CD4-positive, alpha-beta T cell treated with Interleukin-2 at 100 ng/mL for 4 hours (primary cell): ENCODE measurements around the gene RSPO3.

Experiments
- DNase-seq: peaks from one replicate; pipeline ENCODE4 v3.0.0-alpha.2; 2020; ENCODE audit warnings: low spot score

Gene RSPO3

GRCh38 chr6:127114214-127114760 is 4.2 kb upstream of the RSPO3 start:
- no peak for DNase-seq

GRCh38 chr6:127115084-127115655 is 3.3 kb upstream of the RSPO3 start:
- no peak for DNase-seq

GRCh38 chr6:127115746-127116145 is 2.7 kb upstream of the RSPO3 start:
- DNase-seq = no peak

GRCh38 chr6:127117979-127118297 is 533 bp upstream of the RSPO3 start:
- DNase-seq = no peak

DNA sequence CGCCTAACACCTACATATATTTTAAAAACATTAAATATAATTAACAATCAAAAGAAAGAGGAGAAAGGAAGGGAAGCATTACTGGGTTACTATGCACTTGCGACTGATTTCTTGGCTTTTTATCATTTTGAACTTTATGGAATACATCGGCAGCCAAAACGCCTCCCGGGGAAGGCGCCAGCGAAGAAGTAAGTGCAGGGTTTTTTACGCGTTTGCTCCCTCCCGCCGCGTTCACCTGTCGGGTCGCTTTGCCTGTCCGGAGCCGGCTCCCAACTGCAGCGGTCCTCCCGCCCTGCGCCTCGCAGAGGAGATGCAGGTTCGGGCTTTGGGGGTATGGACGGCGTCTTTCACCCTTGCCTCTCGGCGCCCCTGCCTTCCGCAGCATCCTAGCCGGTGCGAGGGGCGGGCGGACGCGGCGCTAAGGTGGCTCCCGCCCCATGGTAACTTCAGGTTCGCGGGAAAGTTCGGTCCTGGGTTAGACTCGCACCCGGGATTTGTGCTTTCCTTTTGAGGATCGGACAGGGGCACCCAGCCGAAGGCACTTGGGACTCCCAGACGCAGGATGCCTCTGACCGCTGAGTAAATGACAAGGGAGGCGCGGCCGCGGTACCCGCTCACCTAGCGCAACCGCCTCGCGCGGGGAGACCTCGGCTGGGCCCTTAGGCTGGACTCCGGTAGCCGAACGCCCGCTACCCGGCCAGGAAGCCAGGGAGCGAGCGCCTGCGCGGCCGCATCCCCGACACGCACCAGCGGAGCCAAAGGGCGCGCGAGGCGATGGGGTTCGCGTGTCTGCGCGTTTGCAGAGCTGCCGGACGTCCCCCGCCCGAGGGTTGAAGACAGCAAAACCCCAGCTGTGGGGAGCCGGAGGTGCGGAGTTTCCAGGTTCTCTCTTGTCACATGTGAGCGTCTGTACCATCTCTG is 891 bp downstream of the RSPO3 start:
- DNase-seq = no peak

DNA sequence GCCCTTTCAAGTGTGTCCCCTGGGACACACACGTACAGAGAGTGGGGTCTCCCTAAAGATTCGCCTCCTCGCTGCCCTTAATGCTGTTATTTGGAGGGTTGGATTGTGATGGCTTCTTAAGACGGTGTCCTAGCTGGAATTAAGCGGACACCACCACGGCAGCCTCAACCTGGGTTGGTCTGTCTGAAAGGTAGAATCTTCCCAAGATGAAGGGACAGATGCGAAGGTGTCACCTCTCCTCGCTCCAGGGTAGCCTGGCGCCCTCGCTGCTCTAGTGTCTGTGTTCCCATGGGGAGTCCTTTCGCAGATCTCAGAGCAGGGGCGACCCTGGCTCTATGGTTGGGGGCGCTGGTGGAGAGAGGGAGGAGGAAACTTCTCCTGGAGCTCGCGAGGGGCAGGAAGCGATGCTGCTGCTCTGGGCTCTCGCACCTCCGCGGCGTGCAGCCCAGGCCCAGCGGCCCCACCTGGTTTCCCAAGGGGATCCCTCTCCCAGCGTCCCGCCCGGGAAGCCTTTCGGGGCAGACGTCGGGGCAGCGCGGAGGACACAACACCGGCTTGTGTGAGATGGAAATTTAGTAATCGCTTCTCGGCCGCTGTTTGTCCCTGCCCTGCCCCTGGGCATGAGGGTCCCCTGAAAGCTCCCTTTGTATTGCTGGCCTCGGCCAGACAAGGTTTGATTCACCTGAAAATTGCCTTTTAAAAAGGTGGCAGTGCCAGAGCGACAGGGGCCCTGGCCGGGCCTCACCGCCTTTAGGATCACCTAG is 1.7 kb downstream of the RSPO3 start:
- DNase-seq = no peak

DNA sequence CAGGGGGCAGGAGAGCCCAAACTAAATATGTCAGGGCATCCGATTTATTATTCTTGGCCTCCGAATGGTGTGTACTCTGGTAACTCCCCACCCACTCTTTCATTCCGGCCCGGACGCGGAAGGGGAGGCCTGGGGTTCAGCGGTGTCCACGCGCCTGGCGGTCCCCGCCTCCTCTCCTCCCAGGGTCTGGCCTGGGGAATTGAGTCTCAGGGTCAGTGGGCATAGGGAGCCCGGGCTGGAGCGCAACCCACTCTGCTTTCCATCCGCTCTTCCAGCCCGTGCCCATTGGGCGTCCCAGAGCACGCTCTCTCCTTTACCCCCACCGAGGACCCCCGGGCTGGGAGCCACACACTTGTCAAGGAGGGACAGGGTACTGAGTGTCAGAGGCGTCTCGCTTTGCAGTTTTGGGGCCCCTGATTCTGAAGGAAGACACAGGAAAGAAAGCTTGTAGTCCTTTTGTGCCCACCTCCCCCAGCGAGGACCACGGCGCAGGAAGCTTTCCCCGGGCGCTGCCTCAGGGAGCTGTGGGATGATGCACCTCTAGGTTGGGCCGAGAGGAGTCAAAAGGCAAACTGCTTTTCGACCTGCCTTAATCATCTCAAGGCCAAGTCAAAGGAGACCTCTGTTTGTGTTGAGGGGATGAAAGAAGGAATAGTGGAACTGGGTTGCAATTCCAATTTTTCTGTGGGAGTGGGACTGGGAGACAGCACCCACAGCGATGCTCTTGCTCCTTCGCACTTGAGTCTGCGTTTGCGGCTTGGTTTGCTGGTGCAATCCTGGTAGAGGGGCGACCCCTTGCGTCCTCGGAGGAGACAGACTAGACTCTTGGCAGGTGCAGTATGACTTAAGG is 2.5 kb downstream of the RSPO3 start:
- peak; percentile 33 for DNase-seq

DNA sequence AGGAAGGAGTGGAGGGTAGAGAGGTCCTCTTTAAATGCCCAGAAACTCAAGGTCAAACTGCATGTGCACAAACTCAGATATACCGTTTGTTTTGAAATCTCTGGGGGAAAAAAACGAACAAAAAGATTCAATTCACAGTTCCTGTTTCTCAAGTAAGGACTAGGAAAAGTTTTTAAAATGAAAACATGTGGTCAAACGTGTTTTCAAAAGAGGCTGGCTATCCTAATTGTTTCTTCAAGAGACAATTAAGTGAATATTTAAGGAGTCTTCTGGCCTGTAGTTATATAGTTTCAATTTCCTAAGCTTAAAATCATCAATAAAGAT is 3.1 kb downstream of the RSPO3 start:
- DNase-seq = no peak

- no peak for DNase-seq
Observed at GRCh38 chr6:127124172-127124571, 5.7 kb downstream of the RSPO3 start.

GRCh38 chr6:127124680-127125079 is 6.2 kb downstream of the RSPO3 start:
- DNase-seq = no peak

DNA sequence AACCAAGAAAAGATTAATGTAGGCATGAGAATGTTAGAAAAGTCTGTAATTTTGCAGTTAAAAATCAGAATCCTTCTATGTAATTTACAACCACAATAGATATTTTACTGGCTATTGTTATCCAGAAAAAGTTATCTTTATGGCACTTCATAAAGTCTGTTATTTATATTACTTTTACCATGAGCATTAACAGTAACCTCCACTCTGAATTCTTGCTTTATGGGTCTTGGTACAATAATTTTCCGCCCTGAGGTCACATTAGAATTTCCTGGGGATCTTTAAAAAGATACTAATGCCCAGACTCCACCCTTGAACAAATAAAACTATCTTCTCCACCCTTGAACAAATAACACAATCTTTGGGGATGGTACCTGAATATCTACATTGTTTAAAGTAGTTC is 9.6 kb downstream of the RSPO3 start:
- no peak for DNase-seq

DNA sequence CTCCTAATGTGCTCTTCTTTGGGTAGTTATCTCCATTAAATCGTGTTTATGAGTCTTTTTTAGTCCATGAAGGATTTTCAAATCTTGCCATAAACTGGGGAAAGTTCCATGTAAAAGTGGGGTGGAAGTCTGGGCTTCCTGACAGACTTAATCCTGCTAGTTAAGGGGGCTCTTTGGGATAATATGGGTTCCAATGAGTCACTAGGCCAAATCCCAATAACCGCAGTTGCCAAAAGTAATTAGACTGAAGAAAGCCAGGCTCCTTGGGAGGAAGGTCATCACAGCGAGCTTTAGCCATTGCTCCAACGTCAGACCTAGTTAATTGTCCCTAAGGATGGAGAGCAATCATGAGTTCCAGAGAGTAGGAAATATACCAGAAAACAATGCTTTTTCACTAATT is 10.8 kb downstream of the RSPO3 start:
- no peak for DNase-seq

DNA sequence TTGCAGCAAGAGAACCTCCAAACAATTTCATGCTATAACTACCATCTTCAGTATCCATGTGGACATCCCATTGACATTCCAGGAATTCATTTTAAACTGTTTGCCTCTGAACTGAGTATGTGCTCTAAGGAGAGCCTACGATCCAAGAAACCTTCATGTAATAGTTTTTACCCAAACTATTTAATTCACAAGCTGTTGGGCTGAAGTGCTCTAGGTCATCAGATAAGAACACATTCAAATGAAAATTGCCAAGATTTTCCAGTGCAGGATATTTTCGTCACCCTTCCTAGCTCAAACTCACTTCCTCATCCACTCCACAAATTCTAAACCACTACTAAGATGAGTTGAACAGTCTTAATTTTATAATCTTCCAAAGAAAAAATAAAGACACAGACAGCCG is 12.8 kb downstream of the RSPO3 start:
- no peak for DNase-seq

GRCh38 chr6:127131772-127132376 is 13.4 kb downstream of the RSPO3 start:
- DNase-seq = no peak

GRCh38 chr6:127134136-127134535 is 15.7 kb downstream of the RSPO3 start:
- no peak for DNase-seq

DNA sequence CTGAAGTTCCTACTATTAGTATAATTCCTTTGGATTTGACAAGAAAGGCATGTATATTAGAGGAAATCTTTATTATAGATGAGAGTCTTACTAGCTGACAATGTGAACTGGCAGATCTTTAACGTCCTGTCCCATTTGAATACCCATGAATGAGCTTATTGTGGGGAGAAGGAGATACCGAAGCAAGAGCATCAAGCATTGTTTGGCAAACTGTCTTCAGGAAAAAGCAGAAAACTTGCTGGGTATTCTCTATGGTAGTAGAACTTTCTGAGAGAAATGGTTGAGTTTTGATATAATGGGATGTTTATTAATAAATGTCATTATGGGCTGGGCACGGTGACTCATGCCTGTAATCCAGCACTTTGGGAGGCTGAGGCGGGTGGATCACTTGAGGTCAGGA is 18.3 kb downstream of the RSPO3 start:
- no peak for DNase-seq

- no peak for DNase-seq
Observed at GRCh38 chr6:127146932-127147331, 28.5 kb downstream of the RSPO3 start.

GRCh38 chr6:127147534-127147933 is 29.1 kb downstream of the RSPO3 start:
- no peak for DNase-seq

DNA sequence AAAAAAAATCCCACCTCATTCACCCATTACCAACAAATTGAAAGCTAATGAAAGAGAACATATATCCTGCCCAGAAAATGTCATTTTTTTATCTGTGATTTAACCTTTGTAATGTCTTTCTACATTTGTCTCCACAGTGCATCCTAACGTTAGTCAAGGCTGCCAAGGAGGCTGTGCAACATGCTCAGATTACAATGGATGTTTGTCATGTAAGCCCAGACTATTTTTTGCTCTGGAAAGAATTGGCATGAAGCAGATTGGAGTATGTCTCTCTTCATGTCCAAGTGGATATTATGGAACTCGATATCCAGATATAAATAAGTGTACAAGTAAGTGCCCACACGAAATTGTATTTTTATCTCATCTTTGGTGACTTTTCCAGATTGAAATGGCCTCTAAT is 30.0 kb downstream of the RSPO3 start:
- no peak for DNase-seq

DNA sequence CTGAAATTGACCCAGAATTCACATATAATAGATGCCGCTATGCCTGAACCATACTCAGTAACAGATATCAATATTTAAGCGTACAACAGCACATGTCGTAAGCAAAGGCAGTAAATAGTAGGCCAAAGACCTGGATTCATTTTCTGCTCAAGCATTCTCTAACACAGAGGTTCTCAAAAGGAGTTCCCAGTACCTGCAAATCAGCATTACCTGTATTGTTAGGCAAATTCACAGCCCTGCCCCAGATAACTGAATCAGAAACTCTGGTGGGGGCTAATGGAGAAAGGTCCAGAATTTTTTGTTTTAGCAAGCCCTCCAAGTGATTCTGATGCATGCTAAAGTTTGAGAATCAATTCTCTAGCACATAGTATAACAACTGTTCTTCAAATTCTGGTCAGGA is 36.0 kb downstream of the RSPO3 start:
- no peak for DNase-seq

GRCh38 chr6:127160484-127160883 is 42.0 kb downstream of the RSPO3 start:
- DNase-seq = no peak

- no peak for DNase-seq
Observed at GRCh38 chr6:127162836-127163235, 44.4 kb downstream of the RSPO3 start.
